Neuronal stem cell (in vitro differentiated cells): ENCODE data around the gene DEFB127.
"Not testable (repeated sequence)": the region's sequence is repeated elsewhere in the genome, so short reads cannot be mapped to it uniquely, and the experiment has no call there.

ENCODE experiments used
- DNase-seq: peaks from one replicate; pipeline ENCODE4 v3.0.0-alpha.2; 2013; ENCODE audit warnings: low spot score
- H2AFZ ChIP-seq: one replicate; pipeline ENCODE4 v1.6.1; 2013; ENCODE audit warnings: mild to moderate bottlenecking, low read length, inconsistent platforms
- H2AK5ac ChIP-seq: 2 replicates; pipeline ENCODE4 v1.6.1; 2013; ENCODE audit warnings: low read depth, mild to moderate bottlenecking, inconsistent platforms, low read length, moderate library complexity, mixed read lengths
- H2BK120ac ChIP-seq: 2 replicates; pipeline ENCODE4 v1.6.1; 2013; ENCODE audit warnings: low read depth, mild to moderate bottlenecking, inconsistent platforms, low read length, moderate library complexity, mixed read lengths
- H2BK12ac ChIP-seq: one replicate; pipeline ENCODE4 v1.6.1; 2013; ENCODE audit warnings: low read length, inconsistent platforms
- H2BK15ac ChIP-seq: 2 replicates; pipeline ENCODE4 v1.6.1; 2013; ENCODE audit warnings: mild to moderate bottlenecking, low read length, inconsistent platforms, mixed read lengths
- H2BK5ac ChIP-seq: one replicate; pipeline ENCODE4 v1.6.1; 2013; ENCODE audit warnings: inconsistent platforms, mild to moderate bottlenecking, low read length, moderate library complexity
- H3K14ac ChIP-seq: one replicate; pipeline ENCODE4 v1.6.1; 2013; ENCODE audit warnings: low read length, inconsistent platforms
- H3K18ac ChIP-seq: 2 replicates; pipeline ENCODE4 v1.6.1; 2013; ENCODE audit warnings: low read length, inconsistent platforms
- H3K23ac ChIP-seq: 2 replicates; pipeline ENCODE4 v1.6.1; 2013; ENCODE audit warnings: low read depth, mild to moderate bottlenecking, mixed read lengths, low read length, inconsistent platforms; ENCODE audit not compliant: poor library complexity
- H3K27ac ChIP-seq: replicated peaks from 3 replicates; pipeline ENCODE4 v1.5.1; 2013; ENCODE audit warnings: low read length, inconsistent platforms
- H3K27me3 ChIP-seq, 3 experiments: 2 replicates each; pipeline ENCODE4 v1.6.1; 2013; ENCODE audit warnings: low read length in 3 of 3, mild to moderate bottlenecking in 2 of 3, inconsistent platforms in 1 of 3, low read depth in 1 of 3, mixed read lengths in 1 of 3, moderate library complexity in 1 of 3; ENCODE audit not compliant: control insufficient read depth in 3 of 3, insufficient read depth in 3 of 3
- H3K36me3 ChIP-seq, 2 donors: replicated peaks in 1 of 2; 2 replicates each; pipeline ENCODE4 v1.6.1; 2013; ENCODE audit warnings: low read length in 2 of 2; ENCODE audit not compliant: control insufficient read depth in 2 of 2, insufficient read depth in 2 of 2
- H3K4ac ChIP-seq: 2 replicates; pipeline ENCODE4 v1.6.1; 2013; ENCODE audit warnings: inconsistent platforms, mild to moderate bottlenecking, low read length, moderate library complexity
- H3K4me1 ChIP-seq, 2 donors: 1 replicate in 1 of 2; 2 replicates in 1 of 2; pipeline ENCODE4 v1.6.1; 2013; ENCODE audit warnings: low read length in 2 of 2, low read depth in 1 of 2; ENCODE audit not compliant: control insufficient read depth in 2 of 2, insufficient read depth in 1 of 2
- H3K4me2 ChIP-seq: one replicate; pipeline ENCODE4 v1.6.1; 2013; ENCODE audit warnings: mild to moderate bottlenecking, low read length, inconsistent platforms; ENCODE audit not compliant: insufficient read depth, poor library complexity, severe bottlenecking
- H3K4me3 ChIP-seq, 2 donors: 2 replicates each; pipeline ENCODE4 v1.5.1; 2013; ENCODE audit warnings: low read length in 2 of 2, mild to moderate bottlenecking in 2 of 2, inconsistent platforms in 1 of 2, moderate library complexity in 1 of 2
- H3K79me1 ChIP-seq: one replicate; pipeline ENCODE4 v1.6.1; 2013; ENCODE audit warnings: low read depth, mild to moderate bottlenecking, inconsistent platforms, low read length, moderate library complexity
- H3K9ac ChIP-seq: one replicate; pipeline ENCODE4 v1.6.1; 2013; ENCODE audit warnings: mild to moderate bottlenecking, low read depth, low read length, inconsistent platforms; ENCODE audit not compliant: poor library complexity
- H3K9me3 ChIP-seq, 2 donors: replicated peaks in 1 of 2; 2 replicates each; pipeline versions ENCODE3 to v1.6.1; 2013; ENCODE audit warnings: low read length in 2 of 2, mild to moderate bottlenecking in 2 of 2, inconsistent platforms in 1 of 2, low read depth in 1 of 2, mixed read lengths in 1 of 2, moderate library complexity in 1 of 2; ENCODE audit not compliant: control insufficient read depth in 2 of 2, insufficient read depth in 1 of 2
- H4K8ac ChIP-seq: one replicate; pipeline ENCODE4 v1.6.1; 2013; ENCODE audit warnings: low read depth, mild to moderate bottlenecking, inconsistent platforms, low read length, moderate library complexity
- H4K91ac ChIP-seq: one replicate; pipeline ENCODE4 v1.6.1; 2013; ENCODE audit warnings: low read length, low read depth, mild to moderate bottlenecking, inconsistent platforms; ENCODE audit not compliant: poor library complexity
- WGBS, 2 donors: extraction: QIAGEN DNeasy Blood & Tissue Kit; methylation state at CpG; one replicate each; pipeline ENCODE4 v1.1.7; 2013; ENCODE audit warnings: missing lambda C conversion rate in 2 of 2, mixed read lengths in 1 of 2; ENCODE audit not compliant: insufficient read length in 2 of 2, insufficient replicate concordance in 1 of 2; ENCODE audit errors: extremely low coverage in 2 of 2; 5-methylcytosine and 5-hydroxymethylcytosine counted together

DEFB127 gene

DNA sequence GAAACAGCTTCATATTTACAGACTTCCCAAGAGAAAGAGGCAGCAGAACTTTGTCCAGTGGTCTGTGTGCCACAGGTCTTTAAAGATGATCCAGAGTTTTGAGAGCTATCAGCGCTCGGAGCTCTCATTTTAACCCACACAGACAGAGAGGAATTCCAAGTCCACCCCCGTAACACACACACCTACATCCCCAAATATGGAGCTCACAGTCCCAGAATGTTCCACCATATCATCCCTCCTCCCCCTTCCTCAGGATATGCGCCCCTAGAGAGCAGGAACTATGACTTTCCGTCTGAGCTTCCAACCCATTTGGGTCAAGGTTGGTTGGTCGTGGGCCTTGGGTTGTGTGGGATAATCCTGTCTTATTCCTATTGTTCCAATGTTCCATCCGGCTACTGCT, 32.4 kb downstream of the DEFB127 start, which contains the start of gene DEFB128:
Gene DEFB128 (minus strand): TSS at position 101 of the 400 bp plus-strand sequence. CDS start 88 bp downstream, at position 13.
- peak within 1 kb of the TSS in 1 of 2 donors; percentile 54 for H3K4me3 ChIP-seq
- no peak within 1 kb of the TSS for H3K18ac ChIP-seq
- no peak within 1 kb of the TSS for H3K4me2 ChIP-seq
- no peaks in the 10 kb centered on the region for H3K36me3 ChIP-seq
- peaks cover 1% of the 10 kb centered on the region for H3K79me1 ChIP-seq
- H2AFZ ChIP-seq, result no peak within 1 kb of the TSS
- no peak within 1 kb of the TSS for H2AK5ac ChIP-seq
- H4K91ac ChIP-seq, result no peak within 1 kb of the TSS
- no peak within 1 kb of the TSS for H3K27ac ChIP-seq
- H3K14ac ChIP-seq, result no peak within 1 kb of the TSS
- H2BK5ac ChIP-seq, result no peak within 1 kb of the TSS
- H4K8ac ChIP-seq, result no peak within 1 kb of the TSS
- H3K27me3 ChIP-seq, result peaks cover 0 to 17% (median 0%) of the 10 kb centered on the region in 3 experiments
- no peak within 1 kb of the TSS for H3K23ac ChIP-seq
- H2BK12ac ChIP-seq, result no peak within 1 kb of the TSS
- H2BK15ac ChIP-seq, result no peak within 1 kb of the TSS
- no peaks in the 10 kb centered on the region for H3K4me1 ChIP-seq
- H3K9me3 ChIP-seq, result peaks cover 0 to 4% of the 10 kb centered on the region in 2 donors
- no CpG with 5 or more reads among the region's 7 CpGs for WGBS, 2 donors
- H3K4ac ChIP-seq, result no peak within 1 kb of the TSS
- no peak within 1 kb of the TSS for H3K9ac ChIP-seq
- no peak for DNase-seq
- H2BK120ac ChIP-seq, result no peak within 1 kb of the TSS

DNA sequence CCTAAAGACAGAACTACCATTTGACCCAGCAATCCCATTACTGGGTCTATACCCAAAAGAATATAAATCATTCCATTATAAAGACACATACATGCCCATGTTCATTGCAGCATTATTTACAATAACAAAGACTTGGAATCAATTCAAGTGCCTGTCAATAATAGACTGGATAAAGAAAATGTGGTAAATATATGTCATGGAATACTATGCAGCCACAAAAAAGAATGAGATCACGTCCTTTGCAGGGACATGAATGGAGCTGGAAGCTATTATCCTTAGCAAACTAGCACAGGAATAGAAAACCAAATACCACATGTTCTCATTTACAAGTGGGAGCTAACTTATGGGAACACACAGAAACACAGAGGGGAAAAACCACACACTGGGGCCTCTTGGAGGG, 41.0 kb downstream of the DEFB127 start:
- Histone ChIP-seq H2AK5ac (no peak overlapping the region), H3K27ac (no peak overlapping the region), H3K9me3 (peaks cover 0 to 9% of the 10 kb centered on the region in 2 donors), H3K79me1 (no peaks in the 10 kb centered on the region), H3K18ac (no peak overlapping the region), H3K36me3 (no peaks in the 10 kb centered on the region), H3K14ac (no peak overlapping the region), H3K4me1 (no peaks in the 10 kb centered on the region), H4K8ac (no peak overlapping the region), H2BK12ac (no peak overlapping the region), H3K4ac (no peak overlapping the region), H3K9ac (no peak overlapping the region), H3K27me3 (peaks cover 0 to 20% (median 0%) of the 10 kb centered on the region in 3 experiments), H3K23ac (no peak overlapping the region), H2BK5ac (no peak overlapping the region), H4K91ac (no peak overlapping the region), H2BK15ac (no peak overlapping the region), H2AFZ (no peak overlapping the region), H3K4me3 (no peak overlapping the region), H3K4me2 (no peak overlapping the region), H2BK120ac (no peak overlapping the region)
- DNase-seq, result no peak
- no CpG with 5 or more reads among the region's 1 CpG for WGBS, 2 donors

DNA sequence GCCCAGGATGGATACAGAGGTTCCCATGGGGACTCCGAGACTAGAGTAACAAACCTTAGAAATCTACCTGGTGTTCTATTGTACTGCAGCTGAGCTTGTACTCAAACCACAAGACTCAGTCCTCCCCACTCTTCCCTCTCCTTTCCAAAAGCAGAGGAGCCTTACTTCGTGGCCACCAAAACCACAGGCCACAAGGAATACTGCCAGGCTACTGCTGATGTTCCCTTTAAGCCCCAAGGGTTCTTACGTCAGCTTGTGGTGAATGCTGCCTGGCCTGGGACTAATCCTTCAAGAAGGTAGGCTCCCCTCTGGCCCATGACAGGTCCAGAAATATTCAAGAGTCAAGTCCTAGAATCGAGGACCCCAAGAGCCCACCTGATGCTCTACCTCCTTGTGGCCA, 42.7 kb downstream of the DEFB127 start:
- no peak overlapping the region for H2BK12ac ChIP-seq

DNA sequence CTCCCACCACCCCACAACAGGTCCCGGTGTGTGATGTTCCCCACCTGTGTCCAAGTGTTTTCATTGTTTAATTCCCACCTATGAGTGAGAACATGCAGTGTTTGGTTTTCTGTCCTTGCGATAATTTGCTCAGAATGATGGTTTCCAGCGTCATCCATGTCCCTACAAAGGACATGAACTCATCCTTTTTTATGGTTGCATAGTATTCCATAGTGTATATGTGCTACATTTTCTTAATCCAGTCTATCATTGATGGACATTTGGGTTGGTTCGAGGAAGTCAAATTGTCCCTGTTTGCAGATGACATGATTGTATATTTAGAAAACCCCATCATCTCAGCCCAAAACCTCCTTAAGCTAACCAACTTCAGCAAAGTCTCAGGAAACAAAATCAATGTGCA, 46.4 kb downstream of the DEFB127 start:
- H3K14ac ChIP-seq, H2BK5ac ChIP-seq, H3K36me3 ChIP-seq, H3K4me2 ChIP-seq, H2AK5ac ChIP-seq, H2AFZ ChIP-seq, H3K4me3 ChIP-seq, H3K9ac ChIP-seq, H4K91ac ChIP-seq, H3K79me1 ChIP-seq, H3K4ac ChIP-seq, H3K9me3 ChIP-seq, H2BK15ac ChIP-seq, H4K8ac ChIP-seq, H2BK12ac ChIP-seq, H3K18ac ChIP-seq, H2BK120ac ChIP-seq, H3K27ac ChIP-seq, H3K4me1 ChIP-seq, DNase-seq, H3K23ac ChIP-seq: not testable (repeated sequence)
- peaks cover 0 to 21% (median 0%) of the 10 kb centered on the region in 3 experiments for H3K27me3 ChIP-seq
- no CpG with 5 or more reads among the region's 4 CpGs for WGBS, 2 donors

More for the DNA sequence above, 42.7 kb downstream of the DEFB127 start:
- Histone ChIP-seq H2BK120ac (no peak overlapping the region), H4K91ac (no peak overlapping the region), H3K4ac (no peak overlapping the region), H3K4me3 (no peak overlapping the region), H3K4me1 (no peaks in the 10 kb centered on the region), H3K79me1 (no peaks in the 10 kb centered on the region), H3K18ac (no peak overlapping the region), H3K4me2 (no peak overlapping the region), H3K9me3 (peaks cover 0 to 9% of the 10 kb centered on the region in 2 donors), H2BK15ac (no peak overlapping the region), H4K8ac (no peak overlapping the region), H3K14ac (no peak overlapping the region), H3K23ac (no peak overlapping the region), H3K27me3 (peaks cover 0 to 13% (median 0%) of the 10 kb centered on the region in 3 experiments), H2AFZ (no peak overlapping the region), H2BK5ac (no peak overlapping the region), H2AK5ac (no peak overlapping the region), H3K9ac (no peak overlapping the region), H3K27ac (no peak overlapping the region), H3K36me3 (no peaks in the 10 kb centered on the region)
- WGBS, 2 donors, result no CpG with 5 or more reads among the region's 4 CpGs
- no peak for DNase-seq
